ENCODE data around the gene ACTN4.

ACTN4 gene

GRCh38 chr19:38699647-38700349 lies 52.3 kb downstream of the ACTN4 start:
- Histone ChIP-seq H4K20me1 (ENCODE audit: insufficient read depth, low read length, poor library complexity, severe bottlenecking) (peaks cover 45% of the 10 kb centered on the region), H3F3A (ENCODE audit: low read depth) (0 out of 2 replicates have a peak, but pooled peaks cover under 1% of the 10 kb centered on the region), H3K9me2 (replicated peaks; ENCODE audit: low read depth, low read length) (no peaks in the 10 kb centered on the region), H2AFZ (ENCODE audit: low read length) (no peak overlapping the region), H3K9me3 (ENCODE audit: insufficient read depth, low read depth, low read length) (no peaks in the 10 kb centered on the region), H3K27me3 (ENCODE audit: insufficient read depth, low read length, poor library complexity, severe bottlenecking) (no peaks in the 10 kb centered on the region), H3K9ac (ENCODE audit: low read depth, low read length, poor library complexity, severe bottlenecking) (no peak overlapping the region), H3K79me2 (ENCODE audit: insufficient read depth, low read length) (peaks cover 67% of the 10 kb centered on the region), H3K4me2 (ENCODE audit: low read depth, low read length, poor library complexity, severe bottlenecking) (no peak overlapping the region), H3K4me1 (ENCODE audit: insufficient read depth, low read length, poor library complexity, severe bottlenecking) (peaks cover 39% of the 10 kb centered on the region), H3K4me3 (ENCODE audit: low read length, poor library complexity, severe bottlenecking) (no peak overlapping the region), H3K36me3 (ENCODE audit: insufficient read depth, low read length) (peaks cover 60% of the 10 kb centered on the region; the same call in 1 of the 2 replicates)
- TF ChIP-seq EZH2phosphoT487 (IDR thresholded peaks at IDR 0.05; ENCODE audit: borderline replicate concordance) = no peak
- no peak for TF ChIP-seq CTCF (conservative IDR thresholded peaks at IDR 0.05; ENCODE audit: low read length)

GRCh38 chr19:38700350-38700901 lies 53.0 kb downstream of the ACTN4 start:
- Histone ChIP-seq H2AFZ (ENCODE audit: low read length) (no peak overlapping the region), H3K27me3 (ENCODE audit: insufficient read depth, low read length, poor library complexity, severe bottlenecking) (no peaks in the 10 kb centered on the region), H3K79me2 (ENCODE audit: insufficient read depth, low read length) (peaks cover 61% of the 10 kb centered on the region), H3F3A (ENCODE audit: low read depth) (no peaks in the 10 kb centered on the region), H3K9me3 (ENCODE audit: insufficient read depth, low read depth, low read length) (no peaks in the 10 kb centered on the region), H3K9ac (ENCODE audit: low read depth, low read length, poor library complexity, severe bottlenecking) (no peak overlapping the region), H4K20me1 (ENCODE audit: insufficient read depth, low read length, poor library complexity, severe bottlenecking) (peaks cover 39% of the 10 kb centered on the region), H3K9me2 (replicated peaks; ENCODE audit: low read depth, low read length) (no peaks in the 10 kb centered on the region), H3K4me1 (ENCODE audit: insufficient read depth, low read length, poor library complexity, severe bottlenecking) (peaks cover 33% of the 10 kb centered on the region), H3K36me3 (ENCODE audit: insufficient read depth, low read length) (peaks cover 67% of the 10 kb centered on the region; the same call in 1 of the 2 replicates), H3K4me3 (ENCODE audit: low read length, poor library complexity, severe bottlenecking) (no peak overlapping the region), H3K4me2 (ENCODE audit: low read depth, low read length, poor library complexity, severe bottlenecking) (no peak overlapping the region)
- TF ChIP-seq EZH2phosphoT487 (IDR thresholded peaks at IDR 0.05; ENCODE audit: borderline replicate concordance) (no peak), CTCF (conservative IDR thresholded peaks at IDR 0.05; ENCODE audit: low read length) (no peak)

- peaks cover 72% of the 10 kb centered on the region; the same call in 1 of the 2 replicates for H3K36me3 ChIP-seq (ENCODE audit: insufficient read depth, low read length)
- H3K79me2 ChIP-seq (ENCODE audit: insufficient read depth, low read length) = peaks cover 55% of the 10 kb centered on the region
- TF ChIP-seq CTCF (conservative IDR thresholded peaks at IDR 0.05; ENCODE audit: low read length) (no peak), EZH2phosphoT487 (IDR thresholded peaks at IDR 0.05; ENCODE audit: borderline replicate concordance) (no peak)
- H3K4me2 ChIP-seq (ENCODE audit: low read depth, low read length, poor library complexity, severe bottlenecking) = no peak overlapping the region
- no peak overlapping the region for H2AFZ ChIP-seq (ENCODE audit: low read length)
- peaks cover 38% of the 10 kb centered on the region for H4K20me1 ChIP-seq (ENCODE audit: insufficient read depth, low read length, poor library complexity, severe bottlenecking)
- peaks cover 27% of the 10 kb centered on the region for H3K4me1 ChIP-seq (ENCODE audit: insufficient read depth, low read length, poor library complexity, severe bottlenecking)
- no peaks in the 10 kb centered on the region for H3K27me3 ChIP-seq (ENCODE audit: insufficient read depth, low read length, poor library complexity, severe bottlenecking)
- no peaks in the 10 kb centered on the region for H3K9me3 ChIP-seq (ENCODE audit: insufficient read depth, low read depth, low read length)
- H3K9me2 ChIP-seq (replicated peaks; ENCODE audit: low read depth, low read length) = no peaks in the 10 kb centered on the region
- H3F3A ChIP-seq (ENCODE audit: low read depth) = no peaks in the 10 kb centered on the region
- H3K4me3 ChIP-seq (ENCODE audit: low read length, poor library complexity, severe bottlenecking) = no peak overlapping the region
- no peak overlapping the region for H3K9ac ChIP-seq (ENCODE audit: low read depth, low read length, poor library complexity, severe bottlenecking)
Measured at GRCh38 chr19:38700902-38701454, 53.5 kb downstream of the ACTN4 start.
